Measurements from ENCODE around the gene ZCCHC14. TPM values are rescaled to one million over a fixed set of nuclear protein-coding genes. Genes with fewer than 3 reads are reported as not detected.

ZCCHC14 gene
- 1 to 10 TPM; 3.0 to 5.2 TPM for total RNA-seq

DNA sequence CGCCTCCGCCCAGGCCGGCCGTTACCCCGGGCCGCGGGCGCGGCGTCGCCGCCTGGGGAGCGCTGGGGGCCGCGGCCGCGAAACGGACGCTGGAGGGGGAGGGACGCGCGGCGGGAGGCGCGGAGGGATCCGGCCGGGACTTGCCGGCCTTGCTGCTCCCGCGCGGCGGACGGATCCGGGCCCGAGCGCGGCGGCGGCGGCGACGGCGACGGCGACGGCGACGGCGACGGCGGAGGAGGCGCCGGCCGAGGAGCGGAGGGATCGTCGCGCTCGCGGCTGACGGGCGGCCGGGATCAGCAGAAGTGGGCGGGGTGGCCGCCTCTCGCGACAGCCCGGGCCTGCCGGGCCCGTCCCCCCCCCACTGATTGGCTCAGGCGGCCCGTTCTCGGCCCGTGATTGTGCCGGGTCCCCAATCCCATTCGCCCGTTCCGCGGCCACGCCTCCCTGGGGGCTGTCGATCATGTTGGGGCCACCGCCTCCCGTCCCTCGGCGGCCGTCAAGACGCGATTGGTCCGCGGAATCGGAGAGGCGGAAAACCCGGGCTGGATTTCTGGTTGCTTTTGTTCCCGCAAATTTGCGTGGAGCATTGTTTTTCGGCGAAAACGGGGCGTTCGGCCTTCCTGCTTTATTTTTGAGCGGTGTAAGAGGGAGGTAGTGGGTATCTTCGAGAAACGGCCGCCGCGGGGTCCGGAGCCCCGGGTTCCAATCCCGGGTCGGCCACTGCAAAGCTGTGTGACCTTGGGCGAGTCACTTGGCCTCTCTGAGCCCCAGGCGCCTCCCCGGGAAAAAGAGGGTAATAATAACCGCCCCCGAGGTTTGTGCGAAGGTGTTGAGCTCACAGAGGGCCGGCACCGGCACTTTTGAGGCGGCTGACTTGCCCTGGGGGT is at the start of gene ZCCHC14:
Gene ZCCHC14, minus strand, starts transcription at position 304 of the 887 bp plus-strand sequence. CDS start 786 bp downstream, outside the sequence.
- H3K27ac Mint-ChIP-seq: peak within 1 kb of the TSS; percentile 84

DNA sequence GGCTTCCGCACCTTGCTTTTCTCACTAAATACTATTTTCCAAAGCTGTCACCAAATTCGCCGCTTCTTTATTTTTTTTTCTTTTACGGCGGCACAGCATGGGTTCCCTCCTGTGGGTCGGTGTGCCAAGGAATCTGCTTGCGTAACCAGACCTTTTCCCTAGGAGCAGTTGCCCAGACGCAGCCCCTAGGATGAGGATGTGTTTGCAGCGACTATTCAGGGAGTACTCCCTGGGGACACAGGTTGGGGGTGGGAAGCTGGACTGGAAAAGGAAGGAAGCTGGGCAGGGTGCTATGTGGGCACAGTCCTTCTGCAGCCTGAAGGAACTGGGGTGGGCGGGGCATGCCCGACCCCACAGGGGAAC is 49.0 kb upstream of the ZCCHC14 start:
- Mint-ChIP-seq H3K27ac (no peak overlapping the region), H3K36me3 (ENCODE audit: low read depth) (no peaks in the 10 kb centered on the region), H3K4me1 (peaks cover 7% of the 10 kb centered on the region), H3K27me3 (peaks cover 29% of the 10 kb centered on the region), H3K9me3 (no peaks in the 10 kb centered on the region), H3K4me3 (no peak overlapping the region)
- ATAC-seq (replicated peaks): no peak

More for the DNA sequence above, at the start of gene ZCCHC14:
- Mint-ChIP-seq H3K9me3 (no peaks in the 10 kb centered on the region), H3K4me1 (peaks cover 32% of the 10 kb centered on the region), H3K4me3 (peak within 1 kb of the TSS; percentile 90), H3K27me3 (peaks cover 3% of the 10 kb centered on the region), H3K36me3 (ENCODE audit: low read depth) (peaks cover 17% of the 10 kb centered on the region)
- ATAC-seq (replicated peaks): peak; percentile 96

DNA sequence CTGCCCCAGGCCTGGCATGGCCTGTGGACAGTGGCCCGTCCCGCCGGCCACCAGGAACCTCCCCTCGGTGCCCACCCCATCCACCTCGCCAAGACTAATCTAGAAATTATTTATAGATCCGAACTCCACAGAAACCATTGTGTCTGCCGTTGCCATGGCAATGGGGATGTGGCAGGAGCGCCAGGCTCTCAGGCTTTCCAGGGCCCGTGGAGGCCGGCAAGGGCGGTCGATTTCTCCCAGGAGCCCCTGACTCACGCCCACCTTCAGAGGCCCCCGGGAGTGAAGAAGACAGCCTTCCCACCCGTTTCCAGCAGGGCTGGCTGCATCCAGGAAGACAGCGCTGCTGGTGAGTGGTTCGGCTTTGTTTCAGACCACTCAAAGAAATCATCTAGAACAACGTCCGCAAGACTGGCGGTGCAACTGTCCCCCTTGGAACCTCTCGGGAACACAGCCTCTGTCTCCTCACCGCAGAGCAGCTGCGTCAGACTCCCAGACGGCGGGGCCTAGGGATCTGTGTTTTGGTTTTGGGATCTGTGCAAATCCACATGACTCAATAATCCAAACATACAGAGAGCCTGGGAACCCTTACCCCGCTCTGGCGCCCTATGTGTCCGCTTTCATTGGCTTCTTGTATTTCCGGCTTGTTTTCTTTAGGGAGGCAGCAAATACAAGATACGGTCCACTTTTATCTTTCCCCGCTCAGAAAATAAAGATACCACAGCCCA is 48.5 kb upstream of the ZCCHC14 start:
- Mint-ChIP-seq H3K4me1 (peaks cover 7% of the 10 kb centered on the region), H3K36me3 (ENCODE audit: low read depth) (no peaks in the 10 kb centered on the region), H3K9me3 (no peaks in the 10 kb centered on the region), H3K27me3 (peaks cover 33% of the 10 kb centered on the region), H3K4me3 (no peak overlapping the region), H3K27ac (no peak overlapping the region)
- no peak for ATAC-seq (replicated peaks)

DNA sequence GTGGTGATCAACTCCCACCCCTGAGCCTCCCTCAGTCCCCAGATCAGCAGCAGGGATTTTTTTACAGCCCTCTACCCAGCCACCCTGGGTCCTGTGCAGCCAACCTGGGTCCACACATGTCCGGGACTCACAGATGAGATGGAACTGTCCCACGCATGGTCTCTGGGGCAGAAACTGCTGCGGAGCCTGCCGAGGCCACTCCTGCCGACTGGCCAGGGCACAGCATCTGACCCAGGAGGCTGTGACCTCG is 48.0 kb upstream of the ZCCHC14 start:
- Mint-ChIP-seq H3K4me1 (peaks cover 10% of the 10 kb centered on the region), H3K36me3 (ENCODE audit: low read depth) (no peaks in the 10 kb centered on the region), H3K9me3 (no peaks in the 10 kb centered on the region), H3K4me3 (no peak overlapping the region), H3K27me3 (peaks cover 35% of the 10 kb centered on the region), H3K27ac (no peak overlapping the region)
- no peak for ATAC-seq (replicated peaks)

DNA sequence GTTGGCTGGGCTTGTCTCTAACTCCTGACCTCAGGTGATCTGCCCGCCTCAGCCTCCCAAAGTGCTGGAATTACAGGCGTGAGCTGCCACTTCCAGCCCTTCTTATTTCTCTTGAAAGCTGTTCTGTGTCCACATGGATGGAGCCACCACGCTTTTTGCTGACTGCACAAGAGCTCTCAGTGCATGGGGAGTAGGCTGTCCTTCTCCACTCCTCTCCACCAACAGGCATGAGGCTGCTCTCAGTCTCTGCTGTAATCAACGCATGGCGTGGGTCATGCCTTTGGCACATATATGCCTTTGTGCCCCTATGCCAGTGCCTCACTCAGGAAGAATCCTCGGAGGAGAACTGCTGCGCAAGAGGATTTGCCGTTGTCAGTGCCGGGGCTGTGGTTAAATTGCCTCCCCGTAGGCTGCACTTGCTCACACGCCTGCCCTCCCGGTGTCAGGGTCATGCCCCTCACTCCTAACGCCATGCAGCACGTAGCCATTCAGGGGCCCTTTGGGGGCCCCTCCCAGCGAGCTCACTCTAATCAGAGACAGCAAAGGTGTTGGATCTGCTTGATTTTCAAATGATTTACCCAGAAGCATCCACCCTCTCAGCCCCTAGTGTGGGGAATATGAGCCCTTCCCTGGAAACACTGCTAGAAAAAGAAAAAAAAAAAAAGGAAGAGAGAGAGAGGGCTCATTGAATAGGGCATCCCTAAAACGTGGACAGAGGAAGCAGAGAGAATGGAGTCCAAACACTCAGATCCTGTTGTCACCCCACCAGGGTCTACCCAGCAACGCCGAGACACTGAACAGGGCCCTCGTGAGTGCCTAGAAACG is 47.5 kb upstream of the ZCCHC14 start:
- H3K4me3 Mint-ChIP-seq: no peak overlapping the region
- H3K27me3 Mint-ChIP-seq: peaks cover 38% of the 10 kb centered on the region
- no peak overlapping the region for H3K27ac Mint-ChIP-seq
- H3K4me1 Mint-ChIP-seq: peaks cover 11% of the 10 kb centered on the region
- no peaks in the 10 kb centered on the region for H3K36me3 Mint-ChIP-seq (ENCODE audit: low read depth)
- no peak for ATAC-seq (replicated peaks)
- no peaks in the 10 kb centered on the region for H3K9me3 Mint-ChIP-seq

DNA sequence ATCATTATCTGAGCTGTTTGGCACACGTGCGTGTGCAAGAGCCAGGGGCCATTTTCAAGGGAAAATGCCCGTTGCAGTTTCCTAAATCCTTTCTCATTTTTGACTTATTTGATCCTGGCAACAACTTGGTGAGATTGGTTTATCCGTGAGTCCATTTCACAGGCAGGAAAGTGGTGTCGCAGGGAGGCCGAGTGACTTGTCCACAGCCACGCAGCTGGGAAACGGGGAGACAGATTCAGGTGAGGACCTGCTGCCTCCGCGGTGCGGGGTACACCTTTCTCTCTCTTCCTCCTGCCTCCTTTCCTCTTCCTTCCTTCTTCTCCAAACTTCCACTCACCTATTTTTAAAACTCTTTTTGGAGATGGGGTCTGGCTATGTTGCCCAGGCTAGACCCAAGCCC is 46.3 kb upstream of the ZCCHC14 start:
- Mint-ChIP-seq H3K36me3 (ENCODE audit: low read depth) (no peaks in the 10 kb centered on the region), H3K27me3 (peaks cover 44% of the 10 kb centered on the region), H3K9me3 (no peaks in the 10 kb centered on the region), H3K4me1 (peaks cover 11% of the 10 kb centered on the region), H3K4me3 (no peak overlapping the region), H3K27ac (no peak overlapping the region)
- no peak for ATAC-seq (replicated peaks)

DNA sequence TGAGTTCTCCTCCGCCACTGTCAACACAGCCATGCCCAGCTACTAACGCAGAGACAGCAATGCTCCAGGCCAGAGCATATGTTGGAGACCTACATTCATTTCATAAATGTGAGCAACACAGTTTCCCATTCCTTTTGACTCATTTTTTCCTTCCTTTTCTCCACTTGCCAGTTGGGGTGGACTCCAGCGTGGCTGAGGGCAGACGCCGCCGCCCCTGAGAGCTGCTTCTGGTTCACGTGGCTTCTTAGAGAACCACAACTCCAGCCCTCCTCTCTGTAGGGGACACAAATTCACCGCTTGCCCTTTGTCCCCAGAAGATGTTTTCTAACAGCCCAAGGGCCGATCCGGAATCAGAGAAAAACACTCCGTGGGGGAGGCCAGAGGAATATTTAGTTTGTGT is 45.8 kb upstream of the ZCCHC14 start:
- peak overlapping the region; percentile 34 for H3K27ac Mint-ChIP-seq
- H3K4me3 Mint-ChIP-seq: no peak overlapping the region
- H3K4me1 Mint-ChIP-seq: peaks cover 11% of the 10 kb centered on the region
- peaks cover 44% of the 10 kb centered on the region for H3K27me3 Mint-ChIP-seq
- peak; percentile 52 for ATAC-seq (replicated peaks)
- no peaks in the 10 kb centered on the region for H3K9me3 Mint-ChIP-seq
- no peaks in the 10 kb centered on the region for H3K36me3 Mint-ChIP-seq (ENCODE audit: low read depth)

DNA sequence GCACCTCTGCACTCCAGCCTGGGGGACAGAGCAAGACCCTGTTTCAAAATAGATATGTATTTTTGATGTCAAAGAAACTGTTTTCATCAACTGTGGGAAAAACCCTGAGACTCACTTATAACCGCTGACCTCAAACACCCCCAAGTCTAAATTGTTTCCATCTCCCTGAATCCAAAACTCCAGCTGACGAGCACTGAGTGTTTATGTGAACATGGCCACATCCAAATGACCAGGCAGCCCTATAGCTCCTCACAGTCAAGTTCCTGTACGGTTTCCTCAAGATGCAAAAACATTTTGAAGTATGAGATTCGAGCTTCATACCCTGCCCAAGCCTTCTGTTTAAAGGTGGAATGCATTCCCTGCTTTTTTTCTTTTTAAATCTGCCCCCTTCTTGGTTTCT is 45.3 kb upstream of the ZCCHC14 start:
- H3K4me3 Mint-ChIP-seq: no peak overlapping the region
- peaks cover 44% of the 10 kb centered on the region for H3K27me3 Mint-ChIP-seq
- H3K27ac Mint-ChIP-seq: peak overlapping the region; percentile 34
- H3K4me1 Mint-ChIP-seq: peaks cover 11% of the 10 kb centered on the region
- peaks cover 1% of the 10 kb centered on the region for H3K9me3 Mint-ChIP-seq
- ATAC-seq (replicated peaks): no peak
- no peaks in the 10 kb centered on the region for H3K36me3 Mint-ChIP-seq (ENCODE audit: low read depth)

DNA sequence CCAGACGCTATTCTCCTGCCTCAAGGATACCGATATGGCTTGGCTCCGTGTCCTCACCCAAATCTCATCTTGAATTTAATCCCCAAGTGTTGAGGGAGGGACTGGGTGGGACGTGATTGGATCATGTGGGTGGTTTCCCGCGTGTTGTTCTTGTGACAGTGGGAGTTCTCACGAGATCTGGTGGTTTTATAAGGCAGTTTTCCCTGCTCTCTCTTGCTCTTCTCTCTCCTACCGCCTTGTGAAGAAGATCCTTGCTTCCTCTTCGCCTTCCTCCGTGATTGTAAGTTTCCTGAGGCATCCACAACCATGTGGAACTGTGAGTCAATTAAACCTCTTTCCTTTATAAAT is 43.9 kb upstream of the ZCCHC14 start:
- Mint-ChIP-seq H3K4me1 (peaks cover 11% of the 10 kb centered on the region), H3K27me3 (peaks cover 49% of the 10 kb centered on the region), H3K36me3 (ENCODE audit: low read depth) (no peaks in the 10 kb centered on the region), H3K27ac (no peak overlapping the region), H3K9me3 (peaks cover 9% of the 10 kb centered on the region), H3K4me3 (no peak overlapping the region)
- ATAC-seq (replicated peaks): no peak

DNA sequence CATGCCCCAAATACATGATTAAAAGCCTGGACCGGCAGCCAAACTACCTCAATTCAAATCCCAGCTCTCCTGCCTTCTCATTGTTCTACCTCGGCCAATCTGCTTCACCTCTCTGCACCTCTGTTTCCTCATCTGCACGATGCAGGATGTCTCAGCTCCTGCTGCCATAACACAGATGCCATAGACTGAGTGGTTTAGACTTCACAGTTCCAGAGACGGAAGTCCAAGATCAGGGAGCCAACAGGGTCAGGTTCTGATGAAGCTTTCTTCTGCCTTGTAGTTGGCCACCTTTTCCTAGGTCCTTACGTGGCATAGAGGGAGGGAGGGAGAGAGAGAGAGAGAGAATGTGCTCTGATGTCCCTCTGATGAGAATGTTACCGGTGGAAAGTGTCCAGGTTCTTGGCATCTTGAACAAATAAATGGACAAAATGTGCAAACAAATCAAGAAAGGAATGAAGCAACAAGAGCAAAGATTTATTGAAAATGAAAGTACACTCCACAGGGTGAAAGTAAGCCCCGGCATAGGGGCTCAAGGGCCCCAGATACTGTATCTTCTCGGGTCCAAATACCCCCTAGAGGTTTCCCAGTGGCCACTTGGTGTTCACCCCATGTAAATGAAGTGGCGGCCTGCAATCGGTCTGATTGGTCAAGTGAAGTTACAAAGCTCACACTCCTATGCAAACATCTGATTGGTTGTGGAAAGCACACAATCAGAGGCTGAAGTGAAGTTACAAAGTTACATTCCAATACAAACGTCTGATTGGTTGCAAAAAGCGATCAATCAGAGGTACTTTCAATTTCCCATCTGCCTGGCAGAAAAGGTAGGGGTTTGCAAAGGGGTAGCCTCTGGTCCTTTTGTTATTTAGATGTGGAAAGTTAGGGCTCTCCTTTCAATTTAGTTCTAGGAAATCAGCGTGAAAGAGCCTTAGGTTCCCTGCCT is 43.3 kb upstream of the ZCCHC14 start:
- no peaks in the 10 kb centered on the region for H3K36me3 Mint-ChIP-seq (ENCODE audit: low read depth)
- peaks cover 51% of the 10 kb centered on the region for H3K27me3 Mint-ChIP-seq
- peaks cover 10% of the 10 kb centered on the region for H3K9me3 Mint-ChIP-seq
- ATAC-seq (replicated peaks): no peak
- no peak overlapping the region for H3K27ac Mint-ChIP-seq
- peaks cover 11% of the 10 kb centered on the region for H3K4me1 Mint-ChIP-seq
- H3K4me3 Mint-ChIP-seq: no peak overlapping the region

DNA sequence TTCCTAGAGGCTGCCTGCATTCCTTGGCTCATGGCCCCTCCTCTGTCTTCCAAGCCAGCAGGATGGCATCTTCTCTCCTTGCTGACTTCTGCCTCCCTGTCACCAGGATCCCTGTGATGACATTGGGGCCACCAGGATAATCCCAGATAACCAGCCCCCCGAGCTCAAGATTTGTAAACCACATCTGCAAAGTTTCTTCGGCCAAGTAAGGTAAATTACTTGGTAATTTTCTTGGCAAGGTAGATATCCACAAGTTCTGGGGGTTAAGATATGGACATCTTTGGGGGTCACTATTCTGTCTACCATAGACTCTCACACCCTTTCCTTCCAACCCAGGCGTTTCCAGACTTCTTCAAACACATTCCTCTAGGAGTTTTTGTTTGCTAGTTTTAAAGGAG is 42.6 kb upstream of the ZCCHC14 start:
- H3K4me3 Mint-ChIP-seq: no peak overlapping the region
- no peaks in the 10 kb centered on the region for H3K36me3 Mint-ChIP-seq (ENCODE audit: low read depth)
- H3K4me1 Mint-ChIP-seq: peaks cover 11% of the 10 kb centered on the region
- peaks cover 14% of the 10 kb centered on the region for H3K9me3 Mint-ChIP-seq
- H3K27ac Mint-ChIP-seq: no peak overlapping the region
- ATAC-seq (replicated peaks): no peak
- peaks cover 53% of the 10 kb centered on the region for H3K27me3 Mint-ChIP-seq

DNA sequence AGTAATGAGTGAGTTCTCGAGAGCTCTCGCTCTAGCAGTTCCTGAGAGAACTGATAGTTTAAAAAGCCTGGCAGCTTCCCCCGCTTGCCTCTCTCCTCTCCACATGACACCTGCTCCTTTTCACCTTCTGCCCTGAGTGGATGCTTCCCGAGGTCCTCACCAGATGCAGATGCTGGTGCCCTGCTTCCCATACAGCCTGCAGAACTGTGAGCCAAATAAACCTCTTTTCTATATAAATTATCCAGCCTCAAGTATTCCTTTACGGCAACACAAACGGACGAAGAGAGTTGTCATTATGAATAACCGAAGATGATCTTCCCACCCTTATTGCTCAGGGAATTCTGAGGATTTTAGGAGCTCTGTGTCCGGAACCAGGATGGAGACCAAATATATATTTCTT is 41.9 kb upstream of the ZCCHC14 start:
- Mint-ChIP-seq H3K27me3 (peaks cover 47% of the 10 kb centered on the region), H3K36me3 (ENCODE audit: low read depth) (no peaks in the 10 kb centered on the region), H3K9me3 (peaks cover 18% of the 10 kb centered on the region), H3K4me1 (peaks cover 11% of the 10 kb centered on the region), H3K4me3 (no peak overlapping the region), H3K27ac (no peak overlapping the region)
- ATAC-seq (replicated peaks): no peak

DNA sequence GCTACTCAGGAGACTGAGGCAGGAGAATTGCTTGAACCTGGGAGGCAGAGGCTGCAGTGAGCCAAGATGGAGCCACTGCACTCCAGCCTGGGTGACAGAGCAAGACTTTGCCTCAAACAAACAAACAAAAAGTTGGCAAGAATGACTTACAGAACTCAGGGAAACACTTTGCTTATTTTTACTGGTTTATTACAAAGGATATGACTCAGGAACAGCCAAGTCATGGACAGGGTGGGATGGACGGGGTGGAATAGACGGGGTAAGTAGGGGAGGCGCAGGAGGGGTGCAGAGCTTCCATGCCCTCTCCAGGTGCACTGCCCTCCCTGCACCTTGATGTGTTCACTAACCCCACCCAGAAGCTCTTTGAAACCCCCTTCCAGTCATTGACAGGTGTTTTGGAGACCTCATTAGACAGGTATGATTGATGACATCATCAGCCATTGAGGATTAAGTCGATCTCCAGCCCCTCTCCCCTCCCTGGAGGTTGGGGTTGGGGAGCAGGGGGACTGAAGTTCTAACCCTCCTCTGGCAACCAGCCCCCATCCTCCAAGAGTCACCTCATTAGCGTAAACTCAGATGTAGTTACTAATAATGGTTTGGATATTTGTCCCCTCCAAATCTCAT is 41.3 kb upstream of the ZCCHC14 start:
- Mint-ChIP-seq H3K4me1 (peaks cover 11% of the 10 kb centered on the region), H3K4me3 (no peak overlapping the region), H3K9me3 (peaks cover 23% of the 10 kb centered on the region), H3K27ac (no peak overlapping the region), H3K27me3 (peaks cover 44% of the 10 kb centered on the region), H3K36me3 (ENCODE audit: low read depth) (no peaks in the 10 kb centered on the region)
- ATAC-seq (replicated peaks): no peak

All from activated T-helper 17 cell treated with anti-CD3 and anti-CD28 coated beads, Interleukin-2, amount 50 U/mL, for 72 hours (primary cell).